NB4 (cell line): ENCODE measurements around the gene ZNF414.
A peak's percentile ranks its signal among the peaks of the same experiment; 100 is the strongest.

ENCODE experiments used
- DNase-seq: peaks from one replicate; pipeline ENCODE4 v3.0.0; 2010; ENCODE audit warnings: low read depth
- H3K4me3 ChIP-seq: one replicate; pipeline ENCODE4 v1.5.1; 2011; ENCODE audit warnings: mild to moderate bottlenecking, low read depth, low read length, moderate library complexity
- MYC ChIP-seq: IDR thresholded peaks from 2 replicates; pipeline ENCODE4 v1.6.1; 2011; ENCODE audit warnings: low read depth, low read length
- POLR2A ChIP-seq: IDR thresholded peaks from 2 replicates; pipeline ENCODE4 v1.6.1; 2011; ENCODE audit warnings: mild to moderate bottlenecking; ENCODE audit not compliant: insufficient read length; ENCODE audit errors: extremely low read depth
- TF ChIP-seq, protein P1 (sequence below): IDR thresholded peaks from one replicate; pipeline ENCODE4 v1.5.1; 2012; ENCODE audit warnings: low read depth, low read length
- TF ChIP-seq, protein P2 (sequence below): IDR thresholded peaks from 2 replicates; pipeline ENCODE4 v1.6.1; 2011; ENCODE audit warnings: low read depth, low read length

ZNF414 gene

DNA sequence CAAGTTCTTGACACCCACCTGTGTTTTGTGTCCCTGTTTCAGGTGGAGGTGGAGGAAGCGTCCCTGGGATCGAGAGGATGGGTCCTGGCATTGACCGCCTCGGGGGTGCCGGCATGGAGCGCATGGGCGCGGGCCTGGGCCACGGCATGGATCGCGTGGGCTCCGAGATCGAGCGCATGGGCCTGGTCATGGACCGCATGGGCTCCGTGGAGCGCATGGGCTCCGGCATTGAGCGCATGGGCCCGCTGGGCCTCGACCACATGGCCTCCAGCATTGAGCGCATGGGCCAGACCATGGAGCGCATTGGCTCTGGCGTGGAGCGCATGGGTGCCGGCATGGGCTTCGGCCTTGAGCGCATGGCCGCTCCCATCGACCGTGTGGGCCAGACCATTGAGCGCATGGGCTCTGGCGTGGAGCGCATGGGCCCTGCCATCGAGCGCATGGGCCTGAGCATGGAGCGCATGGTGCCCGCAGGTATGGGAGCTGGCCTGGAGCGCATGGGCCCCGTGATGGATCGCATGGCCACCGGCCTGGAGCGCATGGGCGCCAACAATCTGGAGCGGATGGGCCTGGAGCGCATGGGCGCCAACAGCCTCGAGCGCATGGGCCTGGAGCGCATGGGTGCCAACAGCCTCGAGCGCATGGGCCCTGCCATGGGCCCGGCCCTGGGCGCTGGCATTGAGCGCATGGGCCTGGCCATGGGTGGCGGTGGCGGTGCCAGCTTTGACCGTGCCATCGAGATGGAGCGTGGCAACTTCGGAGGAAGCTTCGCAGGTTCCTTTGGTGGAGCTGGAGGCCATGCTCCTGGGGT, 28.2 kb downstream of the ZNF414 start:
- no peak for DNase-seq
- no peak overlapping the region for H3K4me3 ChIP-seq
- TF ChIP-seq, protein P1, sequence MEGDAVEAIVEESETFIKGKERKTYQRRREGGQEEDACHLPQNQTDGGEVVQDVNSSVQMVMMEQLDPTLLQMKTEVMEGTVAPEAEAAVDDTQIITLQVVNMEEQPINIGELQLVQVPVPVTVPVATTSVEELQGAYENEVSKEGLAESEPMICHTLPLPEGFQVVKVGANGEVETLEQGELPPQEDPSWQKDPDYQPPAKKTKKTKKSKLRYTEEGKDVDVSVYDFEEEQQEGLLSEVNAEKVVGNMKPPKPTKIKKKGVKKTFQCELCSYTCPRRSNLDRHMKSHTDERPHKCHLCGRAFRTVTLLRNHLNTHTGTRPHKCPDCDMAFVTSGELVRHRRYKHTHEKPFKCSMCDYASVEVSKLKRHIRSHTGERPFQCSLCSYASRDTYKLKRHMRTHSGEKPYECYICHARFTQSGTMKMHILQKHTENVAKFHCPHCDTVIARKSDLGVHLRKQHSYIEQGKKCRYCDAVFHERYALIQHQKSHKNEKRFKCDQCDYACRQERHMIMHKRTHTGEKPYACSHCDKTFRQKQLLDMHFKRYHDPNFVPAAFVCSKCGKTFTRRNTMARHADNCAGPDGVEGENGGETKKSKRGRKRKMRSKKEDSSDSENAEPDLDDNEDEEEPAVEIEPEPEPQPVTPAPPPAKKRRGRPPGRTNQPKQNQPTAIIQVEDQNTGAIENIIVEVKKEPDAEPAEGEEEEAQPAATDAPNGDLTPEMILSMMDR = no peak
- TF ChIP-seq POLR2A (peak; percentile 13), MYC (0 out of 2 replicates have a peak, but pooled peaks have one; percentile 46)
- TF ChIP-seq, protein P2, sequence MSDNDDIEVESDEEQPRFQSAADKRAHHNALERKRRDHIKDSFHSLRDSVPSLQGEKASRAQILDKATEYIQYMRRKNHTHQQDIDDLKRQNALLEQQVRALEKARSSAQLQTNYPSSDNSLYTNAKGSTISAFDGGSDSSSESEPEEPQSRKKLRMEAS = peak; percentile 9

DNA sequence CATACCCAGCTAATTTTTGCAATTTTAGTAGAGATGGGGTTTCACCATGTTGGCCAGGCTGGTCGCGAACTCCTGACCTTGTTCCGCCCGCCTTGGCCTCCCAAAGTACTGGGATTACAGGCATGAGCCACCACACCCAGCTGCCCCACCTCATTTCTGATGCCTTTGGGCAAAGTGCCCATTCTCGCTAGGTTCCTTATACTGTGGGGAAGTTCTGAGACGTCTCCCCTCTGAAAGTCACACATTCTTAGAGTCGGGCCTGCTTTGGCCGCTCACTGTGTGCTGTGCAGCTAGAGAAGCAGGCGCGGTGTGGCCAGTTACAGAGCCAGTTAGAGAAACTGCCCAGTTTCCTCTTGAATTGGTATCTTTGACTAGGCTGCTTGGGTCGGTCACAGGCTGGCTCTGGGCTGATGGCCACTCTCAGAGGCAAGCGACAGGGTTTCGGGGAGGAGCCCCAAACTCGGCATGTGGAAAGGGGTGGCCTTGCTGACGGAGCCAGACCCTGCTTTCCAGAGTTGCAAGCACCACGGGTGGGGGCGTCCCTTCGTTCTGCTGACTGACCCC, 29.6 kb downstream of the ZNF414 start:
- H3K4me3 ChIP-seq = no peak overlapping the region
- TF ChIP-seq POLR2A (no peak), MYC (no peak)
- TF ChIP-seq, protein P1 = no peak
- TF ChIP-seq, protein P2 = no peak
- no peak for DNase-seq

DNA sequence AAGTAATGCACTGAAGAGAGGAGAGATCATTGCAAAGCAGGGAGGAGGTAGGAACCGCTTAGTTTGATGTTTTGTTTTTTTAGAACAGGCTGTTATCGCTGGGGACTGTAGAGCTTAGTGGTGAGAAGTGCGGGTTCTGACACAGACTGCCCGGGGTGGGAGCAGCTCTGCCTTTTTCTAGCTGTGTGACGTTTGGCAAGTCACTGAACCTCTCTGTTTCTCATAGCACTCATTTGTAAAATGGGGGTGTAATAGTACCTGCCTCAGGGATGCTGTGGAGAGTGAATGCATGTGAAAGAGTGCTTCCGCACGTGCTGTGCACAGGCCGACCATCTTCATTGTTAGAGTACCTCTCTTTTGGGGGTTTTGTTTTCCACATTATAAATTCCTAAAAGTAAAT, 30.8 kb downstream of the ZNF414 start:
- TF ChIP-seq POLR2A = no peak
- TF ChIP-seq, protein P2 = no peak
- no peak for TF ChIP-seq MYC
- TF ChIP-seq, protein P1 = no peak
- H3K4me3 ChIP-seq = no peak overlapping the region
- DNase-seq = no peak

DNA sequence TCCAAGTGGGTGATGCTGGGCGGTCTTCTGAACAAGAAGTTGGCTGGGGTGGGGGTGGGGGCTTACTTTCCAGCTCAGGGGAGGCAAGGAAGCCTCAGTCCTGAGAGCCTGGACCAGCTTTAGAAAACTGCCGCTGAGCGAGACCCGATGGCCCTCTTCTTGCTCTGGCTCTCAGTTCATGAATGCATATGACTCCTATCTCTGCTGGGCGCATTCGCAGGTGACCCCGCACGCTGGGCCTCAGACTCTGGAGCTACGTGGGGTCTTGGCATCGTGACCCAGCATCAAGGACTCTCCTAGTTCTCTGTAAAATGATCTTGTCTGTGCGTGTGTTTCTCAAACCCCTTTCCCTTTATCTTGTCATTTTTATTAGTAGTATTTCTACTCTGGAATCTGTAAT, 31.3 kb downstream of the ZNF414 start:
- TF ChIP-seq, protein P2 = no peak
- TF ChIP-seq POLR2A = no peak
- no peak for TF ChIP-seq MYC
- TF ChIP-seq, protein P1 = no peak
- DNase-seq = no peak

DNA sequence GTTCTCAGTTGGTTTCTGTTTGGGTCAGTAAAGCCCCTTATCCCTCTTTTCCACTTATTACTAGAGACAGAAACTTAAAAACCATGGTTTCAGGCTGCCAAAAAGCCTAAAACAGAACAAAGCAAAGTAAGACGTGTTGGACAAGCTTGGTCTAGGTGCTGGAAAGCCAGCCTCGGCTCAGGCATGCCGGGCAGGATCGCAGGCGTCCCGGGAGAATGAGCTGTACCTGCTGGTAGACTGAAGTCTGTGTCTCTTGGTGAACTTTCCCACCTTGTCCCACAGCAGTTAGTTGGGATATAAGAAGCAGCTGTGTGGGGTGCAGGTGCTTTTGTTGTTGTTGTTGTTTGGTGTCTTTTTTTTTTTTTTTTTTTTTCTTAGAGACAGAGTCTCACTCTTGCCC, 32.4 kb downstream of the ZNF414 start:
- no peak for DNase-seq
- H3K4me3 ChIP-seq = no peak overlapping the region
- TF ChIP-seq, protein P2 = no peak
- TF ChIP-seq, protein P1 = no peak
- TF ChIP-seq POLR2A (no peak), MYC (no peak)

More for the DNA sequence above, 31.3 kb downstream of the ZNF414 start:
- no peak overlapping the region for H3K4me3 ChIP-seq
